ENCODE data around the gene SRSF2.
A peak's percentile ranks its signal among the peaks of the same experiment; 100 is the strongest.
"Not testable (repeated sequence)": the region's sequence is repeated elsewhere in the genome, so short reads cannot be mapped to it uniquely, and the experiment has no call there.

Gene SRSF2

GRCh38 chr17:76720211-76720610, 16.9 kb downstream of the SRSF2 start:
- DNase-seq, result no peak

GRCh38 chr17:76718516-76718915, 18.6 kb downstream of the SRSF2 start:
- DNase-seq, result no peak

GRCh38 chr17:76716839-76717215, 20.3 kb downstream of the SRSF2 start:
- DNase-seq, result no peak

- no peak for DNase-seq
Observed at GRCh38 chr17:76716146-76716838, 20.8 kb downstream of the SRSF2 start.

GRCh38 chr17:76715496-76715830, 21.7 kb downstream of the SRSF2 start:
- DNase-seq, result no peak

GRCh38 chr17:76714822-76715495, 22.2 kb downstream of the SRSF2 start:
- DNase-seq, result no peak

- no peak for DNase-seq
Observed at GRCh38 chr17:76714336-76714735, 22.8 kb downstream of the SRSF2 start.

- no peak for DNase-seq
Observed at GRCh38 chr17:76713765-76714164, 23.4 kb downstream of the SRSF2 start.

GRCh38 chr17:76712321-76712720, 24.8 kb downstream of the SRSF2 start:
- not testable (repeated sequence) for DNase-seq

GRCh38 chr17:76710863-76711611, 26.1 kb downstream of the SRSF2 start, which contains the start of gene MXRA7:
Gene MXRA7 (minus strand): TSS chr17:76710965. CDS start chr17:76710946, 19 bp downstream.
- no peak for DNase-seq

- DNase-seq, result not testable (repeated sequence)
Observed at GRCh38 chr17:76709951-76710862, 26.9 kb downstream of the SRSF2 start.

GRCh38 chr17:76709077-76709950, 27.8 kb downstream of the SRSF2 start:
- DNase-seq, result no peak

- DNase-seq, result no peak
Observed at GRCh38 chr17:76707985-76708807, 28.9 kb downstream of the SRSF2 start.

GRCh38 chr17:76706817-76707216, 30.3 kb downstream of the SRSF2 start:
- no peak for DNase-seq

GRCh38 chr17:76704805-76705204, 32.3 kb downstream of the SRSF2 start:
- no peak for DNase-seq

- DNase-seq, result no peak
Observed at GRCh38 chr17:76702941-76703637, 34.0 kb downstream of the SRSF2 start.

- no peak for DNase-seq
Observed at GRCh38 chr17:76702076-76702475, 35.1 kb downstream of the SRSF2 start.

- DNase-seq, result no peak
Observed at GRCh38 chr17:76701471-76701967, 35.6 kb downstream of the SRSF2 start.

- DNase-seq, result peak; percentile 90
Observed at GRCh38 chr17:76700617-76701470, 36.3 kb downstream of the SRSF2 start.

Data from NCI-H510A treated with DMSO at 0.1 percent for 48 hours (cell line).